SU-DHL-6 (cell line): ENCODE data around the gene L3MBTL4.

Experiments used
- H2AFZ ChIP-seq: fragments of 200-600 bp; sonication (generic); 2 replicates; pipeline ENCODE4 v1.6.1; 2014; ENCODE audit warnings: low read depth, mild to moderate bottlenecking, moderate library complexity, mixed read lengths, antibody characterized with exemption, low read length; ENCODE audit not compliant: severe bottlenecking
- H3F3A ChIP-seq: fragments of 200-600 bp; shearing (Covaris generic); 2 replicates; pipeline ENCODE4 v1.6.0; 2016; ENCODE audit warnings: antibody characterized with exemption, mild to moderate bottlenecking; ENCODE audit not compliant: insufficient read depth
- H3K27ac ChIP-seq: fragments of 200-600 bp; sonication (generic); 2 replicates; pipeline ENCODE4 v1.5.1; 2016; ENCODE audit warnings: low read depth, mild to moderate bottlenecking, low read length, moderate library complexity, mixed read lengths
- H3K27me3 ChIP-seq: fragments of 200-600 bp; sonication (generic), shearing (Covaris generic); 2 replicates; pipeline ENCODE4 v1.6.0; 2014; ENCODE audit warnings: mild to moderate bottlenecking, low read length
- H3K36me3 ChIP-seq: fragments of 200-600 bp; sonication (generic); 2 replicates; pipeline ENCODE4 v1.6.1; 2014; ENCODE audit warnings: mild to moderate bottlenecking, low read length, mixed read lengths
- H3K4me2 ChIP-seq: fragments of 300-600, 200-600 bp; shearing (Covaris generic), sonication (generic); 2 replicates; pipeline ENCODE4 v1.6.0; 2014; ENCODE audit warnings: low read length, low read depth, mild to moderate bottlenecking; ENCODE audit not compliant: poor library complexity, severe bottlenecking
- H3K4me3 ChIP-seq: fragments of 200-600 bp; sonication (generic); 2 replicates; pipeline ENCODE4 v1.5.1; 2014; ENCODE audit warnings: antibody characterized with exemption, low read length, mild to moderate bottlenecking, mixed read lengths; ENCODE audit not compliant: insufficient read depth, poor library complexity, severe bottlenecking
- H3K79me2 ChIP-seq: fragments of 200-600 bp; sonication (generic); 2 replicates; pipeline ENCODE4 v1.6.1; 2014; ENCODE audit warnings: mild to moderate bottlenecking, low read length, moderate library complexity; ENCODE audit not compliant: insufficient read depth
- H3K9ac ChIP-seq: fragments of 200-600 bp; sonication (generic); 2 replicates; pipeline ENCODE4 v1.7.0; 2014; ENCODE audit warnings: mild to moderate bottlenecking, low read length
- H3K9me2 ChIP-seq: fragments of 200-600 bp; sonication (generic); replicated peaks from 2 replicates; pipeline ENCODE4 v1.6.1; 2014; ENCODE audit warnings: low read length; ENCODE audit not compliant: insufficient read depth
- H3K9me3 ChIP-seq: fragments of 200-600 bp; sonication (generic); 2 replicates; pipeline ENCODE4 v1.6.1; 2014; ENCODE audit warnings: low read length, mixed read lengths; ENCODE audit not compliant: insufficient read depth
- H4K20me1 ChIP-seq: fragments of 200-600 bp; sonication (generic); 2 replicates; pipeline ENCODE4 v1.6.1; 2014; ENCODE audit warnings: low read depth, mild to moderate bottlenecking, antibody characterized with exemption, low read length, moderate library complexity, mixed read lengths
- CTCF ChIP-seq: fragments of 200-600 bp; sonication (generic); IDR thresholded peaks from one replicate; pipeline ENCODE4 v1.5.1; 2017; ENCODE audit warnings: antibody characterized with exemption, mild to moderate bottlenecking, low read length, moderate library complexity; ENCODE audit not compliant: insufficient read depth, poor library complexity, severe bottlenecking
- EZH2phosphoT487 ChIP-seq: fragments of 200-600 bp; sonication (generic), shearing (Covaris generic); conservative IDR thresholded peaks from 2 replicates; pipeline ENCODE4 v1.6.1; 2018; ENCODE audit warnings: mild to moderate bottlenecking, antibody characterized with exemption, low read length, moderate library complexity, mixed read lengths

The L3MBTL4 gene

DNA sequence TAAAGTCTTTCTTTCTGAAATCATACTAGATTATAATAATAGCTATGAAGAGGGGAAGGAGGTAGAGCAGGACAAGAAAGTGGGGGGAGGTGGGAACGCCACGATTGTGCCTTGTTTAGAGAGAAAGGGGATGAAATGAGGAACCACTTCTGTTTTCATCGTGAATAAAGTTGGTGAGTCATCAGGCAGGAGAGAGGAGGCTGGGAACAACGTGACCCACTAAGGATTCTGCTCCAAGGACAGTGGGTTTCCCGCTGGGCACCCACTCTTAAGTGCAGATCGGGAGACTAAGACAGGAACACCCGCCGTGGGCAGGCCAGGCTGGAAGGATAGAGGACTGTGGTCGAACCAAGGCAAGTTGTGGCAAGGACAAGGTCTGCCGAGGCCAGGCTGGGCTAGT lies 158.2 kb downstream of the L3MBTL4 start:
- no peaks in the 10 kb centered on the region for H4K20me1 ChIP-seq
- H3K36me3 ChIP-seq: no peaks in the 10 kb centered on the region
- no peaks in the 10 kb centered on the region for H3K79me2 ChIP-seq
- no peak overlapping the region for H2AFZ ChIP-seq
- TF ChIP-seq CTCF (no peak), EZH2phosphoT487 (no peak)
- H3K27me3 ChIP-seq: no peaks in the 10 kb centered on the region
- no peaks in the 10 kb centered on the region for H3K9me2 ChIP-seq
- no peak overlapping the region for H3K27ac ChIP-seq
- H3K9me3 ChIP-seq: no peaks in the 10 kb centered on the region
- no peak overlapping the region for H3K4me3 ChIP-seq
- H3K4me2 ChIP-seq: no peak overlapping the region
- H3K9ac ChIP-seq: no peak overlapping the region
- H3F3A ChIP-seq: no peaks in the 10 kb centered on the region

DNA sequence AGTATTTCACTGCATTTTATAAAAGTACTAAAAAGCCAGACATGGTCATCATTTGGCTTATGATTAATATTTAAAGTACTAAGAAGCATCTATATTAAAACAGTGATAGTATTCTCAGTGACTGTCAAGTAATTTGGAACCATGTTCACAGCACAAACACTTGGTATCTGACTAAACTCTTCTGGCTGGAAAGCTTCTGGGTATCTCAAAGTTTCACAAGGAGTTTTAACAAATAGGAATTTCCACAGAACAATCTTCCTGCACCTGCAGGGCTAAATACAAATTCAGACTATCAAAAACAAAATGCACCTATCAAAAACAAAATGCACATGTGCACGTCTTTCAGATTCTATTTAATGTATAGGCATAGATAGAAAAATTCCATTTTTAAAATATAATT lies 158.8 kb downstream of the L3MBTL4 start:
- TF ChIP-seq CTCF: no peak
- no peak for TF ChIP-seq EZH2phosphoT487
- Histone ChIP-seq H3K4me2 (no peak overlapping the region), H4K20me1 (no peaks in the 10 kb centered on the region), H3K79me2 (no peaks in the 10 kb centered on the region), H3K9me3 (no peaks in the 10 kb centered on the region), H3K36me3 (no peaks in the 10 kb centered on the region), H3K4me3 (no peak overlapping the region), H3K27ac (no peak overlapping the region), H3K27me3 (no peaks in the 10 kb centered on the region), H3F3A (no peaks in the 10 kb centered on the region), H3K9ac (no peak overlapping the region), H3K9me2 (no peaks in the 10 kb centered on the region), H2AFZ (no peak overlapping the region)

DNA sequence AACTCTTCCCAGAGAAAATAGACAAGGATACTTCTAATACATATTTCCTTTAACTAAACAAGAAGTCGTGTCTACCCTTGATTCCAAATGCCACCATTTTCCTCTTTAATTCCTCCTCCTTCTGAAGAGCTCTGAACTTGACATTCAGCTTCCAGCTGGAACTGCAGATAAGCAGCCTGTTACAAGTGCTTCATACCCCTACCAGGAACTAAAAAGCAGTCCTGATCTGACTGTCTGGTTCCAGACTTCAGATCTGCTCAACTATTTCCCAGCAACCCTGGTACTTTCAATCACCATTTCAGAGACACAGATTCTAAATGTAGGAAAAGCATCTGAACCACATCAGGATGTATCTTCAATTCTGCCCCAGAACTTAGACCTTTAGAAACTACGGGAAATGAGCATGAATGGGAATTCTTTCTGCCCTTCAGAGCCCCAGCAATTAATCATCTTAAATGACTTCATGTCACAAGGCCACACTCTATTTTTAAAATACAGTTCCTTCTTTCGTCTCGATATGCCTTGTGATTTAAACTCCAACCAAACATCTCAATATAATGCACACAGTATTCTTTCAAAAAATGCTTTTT lies 159.5 kb downstream of the L3MBTL4 start:
- Histone ChIP-seq H3K9me3 (no peaks in the 10 kb centered on the region), H3K4me2 (no peak overlapping the region), H4K20me1 (no peaks in the 10 kb centered on the region), H3K36me3 (no peaks in the 10 kb centered on the region), H3K79me2 (no peaks in the 10 kb centered on the region), H3K9me2 (no peaks in the 10 kb centered on the region), H3F3A (no peaks in the 10 kb centered on the region), H3K9ac (no peak overlapping the region), H3K4me3 (no peak overlapping the region), H3K27me3 (no peaks in the 10 kb centered on the region), H2AFZ (no peak overlapping the region), H3K27ac (no peak overlapping the region)
- TF ChIP-seq EZH2phosphoT487: no peak
- no peak for TF ChIP-seq CTCF
